Measurements from ENCODE around the gene GLDN. TPM values are rescaled to one million over a fixed set of nuclear protein-coding genes. Genes with fewer than 3 reads are reported as not detected.

GLDN gene
- total RNA-seq, 2 donors from 2014 or later = 1.2 to 1.4 TPM

DNA sequence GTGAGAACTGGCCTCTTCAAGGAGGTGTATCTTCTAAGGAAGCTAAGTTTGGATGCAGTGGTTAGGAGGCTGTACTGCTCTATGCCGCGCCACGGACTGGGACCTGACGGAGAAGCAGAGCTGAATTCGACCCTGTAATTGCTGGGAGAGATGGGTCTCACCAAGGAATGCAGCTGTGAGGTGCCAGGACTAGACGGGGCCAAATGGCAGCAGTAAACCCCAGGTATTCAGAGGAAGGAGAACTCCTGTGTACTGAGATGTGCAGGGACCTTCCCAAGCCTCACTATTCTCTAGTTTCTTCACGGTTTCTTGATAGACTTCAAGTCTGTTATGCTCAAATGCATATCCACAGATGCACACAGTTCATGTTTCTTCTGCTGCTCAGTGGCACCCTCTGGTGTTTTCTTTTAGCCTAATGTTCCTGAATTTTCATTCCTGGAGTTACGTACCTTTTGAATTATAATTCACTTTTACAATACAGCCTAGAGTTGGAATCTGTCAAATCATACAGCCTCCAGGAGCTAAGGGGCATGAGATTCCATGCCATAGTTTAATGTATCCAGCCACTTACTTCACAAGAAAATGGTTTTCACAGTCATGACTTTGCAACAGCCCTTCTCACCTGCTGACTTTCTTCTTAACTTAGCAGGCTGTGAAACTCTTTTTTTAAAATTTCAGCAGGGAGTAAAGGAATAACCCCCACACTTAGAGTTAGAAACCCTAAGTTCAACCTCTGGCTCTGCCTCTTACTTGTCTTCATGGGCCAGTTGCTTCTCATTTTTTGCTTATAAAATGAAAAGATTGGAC is 61.8 kb downstream of the GLDN start:
- H3K36me3 ChIP-seq = no peaks in the 10 kb centered on the region
- no peaks in the 10 kb centered on the region for H3K4me1 ChIP-seq (replicated peaks)
- H3K9me3 ChIP-seq = no peaks in the 10 kb centered on the region
- 63% methylated on average over 8 of the region's 8 CpGs for WGBS
- no peak overlapping the region for H3K4me3 ChIP-seq
- intact Hi-C loops (cut with DNase I) = no loop called here
- no peak for DNase-seq (ENCODE audit: low spot score)
- peaks cover 4% of the 10 kb centered on the region for H3K27me3 ChIP-seq (replicated peaks; ENCODE audit: insufficient read depth)
- TF ChIP-seq POLR2AphosphoS5 (IDR thresholded peaks at IDR 0.05) (no peak), CTCF (IDR thresholded peaks at IDR 0.05) (peak in 2 of 4 experiments; percentile 26 to 30)
- no peak overlapping the region for H3K27ac ChIP-seq

GRCh38 chr15:51403946-51404695 is 62.7 kb downstream of the GLDN start:
- Histone ChIP-seq H3K36me3 (no peaks in the 10 kb centered on the region), H3K27me3 (replicated peaks; ENCODE audit: insufficient read depth) (peaks cover 4% of the 10 kb centered on the region), H3K4me3 (no peak overlapping the region), H3K4me1 (replicated peaks) (no peaks in the 10 kb centered on the region), H3K27ac (no peak overlapping the region), H3K9me3 (no peaks in the 10 kb centered on the region)
- TF ChIP-seq CTCF (IDR thresholded peaks at IDR 0.05) = no peak
- no peak for TF ChIP-seq POLR2AphosphoS5 (IDR thresholded peaks at IDR 0.05)
- TF ChIP-seq POLR2A (IDR thresholded peaks at IDR 0.05) = no peak
- intact Hi-C loops (cut with DNase I) = no loop called here
- DNase-seq (ENCODE audit: low spot score) = no peak
- WGBS = 83% methylated on average over 9 of the region's 9 CpGs

- Histone ChIP-seq H3K36me3 (no peaks in the 10 kb centered on the region), H3K4me1 (replicated peaks) (no peaks in the 10 kb centered on the region), H3K27ac (no peak overlapping the region), H3K4me3 (no peak overlapping the region), H3K9me3 (no peaks in the 10 kb centered on the region), H3K27me3 (replicated peaks; ENCODE audit: insufficient read depth) (peaks cover 4% of the 10 kb centered on the region)
- intact Hi-C loops (cut with DNase I) = no loop called here
- no peak for DNase-seq (ENCODE audit: low spot score)
- no peak for TF ChIP-seq POLR2A (IDR thresholded peaks at IDR 0.05)
- TF ChIP-seq CTCF (IDR thresholded peaks at IDR 0.05) = no peak
- TF ChIP-seq POLR2AphosphoS5 (IDR thresholded peaks at IDR 0.05) = no peak
- WGBS = 59% methylated on average over 11 of the region's 11 CpGs
Observed at GRCh38 chr15:51405693-51406523, 64.5 kb downstream of the GLDN start.

DNA sequence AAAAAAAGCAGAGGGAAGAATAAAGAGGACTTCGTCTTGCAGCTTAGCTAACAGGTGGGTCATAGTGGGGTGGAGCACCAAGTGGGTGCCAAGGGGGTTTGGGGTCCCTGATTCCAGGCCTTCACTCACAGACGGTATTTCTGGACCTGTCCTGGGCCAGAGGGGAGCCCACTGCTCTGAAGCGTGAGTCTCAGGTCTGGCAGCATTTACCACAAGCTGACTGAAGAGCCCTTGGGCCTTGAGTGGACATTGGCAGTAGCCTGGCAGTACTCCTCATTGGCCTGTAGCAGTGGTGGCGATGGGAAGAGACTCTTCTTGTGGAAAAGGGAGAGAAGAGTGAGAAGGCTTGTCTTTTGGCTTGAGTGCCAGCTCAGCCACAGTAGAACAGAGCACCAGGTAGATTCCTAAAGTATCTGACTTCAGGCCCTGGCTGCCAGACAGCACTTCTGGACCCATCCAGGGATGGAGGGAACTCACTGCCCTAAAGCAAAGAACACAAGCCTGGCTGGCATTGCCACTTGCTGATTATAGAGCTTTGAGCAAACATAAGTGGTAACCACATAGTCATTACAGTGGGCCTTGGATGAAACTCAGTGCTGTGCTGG is 72.9 kb downstream of the GLDN start:
- no peak overlapping the region for H3K4me3 ChIP-seq
- H3K27me3 ChIP-seq (replicated peaks; ENCODE audit: insufficient read depth) = no peaks in the 10 kb centered on the region
- no peaks in the 10 kb centered on the region for H3K9me3 ChIP-seq
- no peaks in the 10 kb centered on the region for H3K36me3 ChIP-seq
- 95% methylated on average over 4 of the region's 4 CpGs for WGBS
- no peak for DNase-seq (ENCODE audit: low spot score)
- H3K4me1 ChIP-seq (replicated peaks) = no peaks in the 10 kb centered on the region
- no peak overlapping the region for H3K27ac ChIP-seq
- intact Hi-C loops (cut with DNase I) = no loop called here
- no peak for TF ChIP-seq POLR2A (IDR thresholded peaks at IDR 0.05)
- no peak for TF ChIP-seq POLR2AphosphoS5 (IDR thresholded peaks at IDR 0.05)
- no peak for TF ChIP-seq CTCF (IDR thresholded peaks at IDR 0.05)

Measured in prostate gland (tissue), 2 donors.